ENCODE results near the gene CRELD2.

GRCh38 chr22:49942565-49943404 is 24.4 kb downstream of the CRELD2 start:
- no peak for TF ChIP-seq POLR2A (IDR thresholded peaks at IDR 0.05)
- TF ChIP-seq CTCF (IDR thresholded peaks at IDR 0.05 in 4 of 5, conservative IDR thresholded peaks at IDR 0.05 in 1 of 5), result no peak

All from gastrocnemius medialis (tissue), 4 donors.